GM23338 (cell line): ENCODE results near the gene NACAD. TPM values are rescaled to one million over a fixed set of nuclear protein-coding genes. Genes with fewer than 3 reads are reported as not detected.

Experiments
- ATAC-seq: fragments of 200-7000 bp; cut with Tn5 transposase; 3 replicates; pipeline ENCODE4 v1.9.1; 2020
- DNase-seq: peaks from one replicate; pipeline ENCODE4 v3.0.0-alpha.2; 2015; ENCODE audit warnings: low spot score
- H2AFZ ChIP-seq: fragments of 200-600 bp; sonication (generic); 2 replicates; pipeline ENCODE4 v1.8.0; 2016; ENCODE audit warnings: antibody characterized with exemption, mild to moderate bottlenecking, moderate library complexity
- H3F3A ChIP-seq: fragments of 200-600 bp; sonication (generic); replicated peaks from 2 replicates; pipeline ENCODE4 v1.8.0; 2017; ENCODE audit warnings: antibody characterized with exemption, mixed run types, low read depth
- H3K27ac ChIP-seq: fragments of 200-600 bp; sonication (generic); 2 replicates; pipeline ENCODE4 v1.6.1; 2016; ENCODE audit warnings: low read depth
- H3K27me3 ChIP-seq: fragments of 200-600 bp; sonication (generic); 2 replicates; pipeline ENCODE4 v1.8.0; 2016; ENCODE audit warnings: mild to moderate bottlenecking, mixed run types, moderate library complexity; ENCODE audit not compliant: insufficient read depth
- H3K36me3 ChIP-seq: fragments of 200-600 bp; sonication (generic); 2 replicates; pipeline ENCODE4 v1.8.0; 2016; ENCODE audit warnings: mild to moderate bottlenecking; ENCODE audit not compliant: insufficient read depth
- H3K4me1 ChIP-seq: fragments of 200-600 bp; sonication (generic); 2 replicates; pipeline ENCODE4 v1.8.0; 2016; ENCODE audit warnings: mild to moderate bottlenecking, moderate library complexity; ENCODE audit not compliant: insufficient read depth
- H3K4me2 ChIP-seq: fragments of 200-600 bp; sonication (generic); 2 replicates; pipeline ENCODE4 v1.7.1; 2017; ENCODE audit warnings: mixed run types
- H3K4me3 ChIP-seq: fragments of 200-600 bp; sonication (generic); 2 replicates; pipeline ENCODE4 v1.6.1; 2016; ENCODE audit warnings: mixed run types
- H3K79me2 ChIP-seq: fragments of 200-600 bp; sonication (generic); replicated peaks from 2 replicates; pipeline ENCODE4 v1.8.0; 2017; ENCODE audit warnings: mild to moderate bottlenecking; ENCODE audit not compliant: insufficient read depth
- H3K9me2 ChIP-seq: fragments of 200-600 bp; sonication (generic); 2 replicates; pipeline ENCODE4 v1.8.0; 2017; ENCODE audit not compliant: insufficient read depth
- H4K20me1 ChIP-seq: fragments of 200-600 bp; sonication (generic); replicated peaks from 2 replicates; pipeline ENCODE4 v1.8.0; 2017; ENCODE audit warnings: mild to moderate bottlenecking; ENCODE audit not compliant: insufficient read depth
- H3K27ac Mint-ChIP-seq: 2 replicates; pipeline ENCODE4 v1.8.0; 2020; ENCODE audit warnings: inconsistent platforms, mild to moderate bottlenecking, moderate library complexity, mixed read lengths
- H3K27me3 Mint-ChIP-seq: 3 replicates; pipeline ENCODE4 v1.8.0; 2022; ENCODE audit warnings: low read depth, mild to moderate bottlenecking, moderate library complexity, mixed read lengths, inconsistent platforms; ENCODE audit not compliant: insufficient read depth, poor library complexity
- H3K36me3 Mint-ChIP-seq: 3 replicates; pipeline ENCODE4 v1.8.0; 2021; ENCODE audit warnings: low read depth, mild to moderate bottlenecking, inconsistent platforms, moderate library complexity, mixed read lengths
- H3K4me1 Mint-ChIP-seq: 3 replicates; pipeline ENCODE4 v1.8.0; 2020; ENCODE audit warnings: mild to moderate bottlenecking, inconsistent platforms, mixed read lengths
- H3K4me3 Mint-ChIP-seq: 3 replicates; pipeline ENCODE4 v1.8.0; 2021; ENCODE audit warnings: moderate library complexity, mild to moderate bottlenecking, inconsistent platforms, mixed read lengths
- H3K9me3 Mint-ChIP-seq: 3 replicates; pipeline ENCODE4 v1.8.0; 2020; ENCODE audit warnings: moderate library complexity, mild to moderate bottlenecking, inconsistent platforms, mixed read lengths
- ETS1 ChIP-seq: IDR thresholded peaks from 2 replicates; pipeline ENCODE4 v1.6.1; 2016; ENCODE audit warnings: antibody characterized with exemption
- JUNB ChIP-seq: IDR thresholded peaks from one replicate; pipeline ENCODE4 v1.6.1; 2016; ENCODE audit warnings: antibody characterized with exemption; ENCODE audit not compliant: unreplicated experiment
- NANOG ChIP-seq: IDR thresholded peaks from 2 replicates; pipeline ENCODE4 v1.6.1; 2016; ENCODE audit warnings: antibody characterized with exemption, borderline replicate concordance
- POLR2AphosphoS5 ChIP-seq: IDR thresholded peaks from 2 replicates; pipeline ENCODE4 v1.6.1; 2016; ENCODE audit warnings: antibody characterized with exemption, low read depth
- STAT1 ChIP-seq: IDR thresholded peaks from one replicate; pipeline ENCODE4 v1.6.1; 2016; ENCODE audit warnings: antibody characterized with exemption; ENCODE audit not compliant: unreplicated experiment
- ZNF114 ChIP-seq: fragments of 250-450 bp; sonication (Bioruptor Pico); IDR thresholded peaks from 2 replicates; pipeline ENCODE4 v1.5.0; 2020; ENCODE audit warnings: mild to moderate bottlenecking, moderate library complexity
- ZNF331 ChIP-seq: fragments of 250-450 bp; sonication (Bioruptor Pico); IDR thresholded peaks from 2 replicates; pipeline ENCODE4 v1.5.0; 2020; ENCODE audit warnings: low read depth, mild to moderate bottlenecking, moderate library complexity
- ZNF462 ChIP-seq: fragments of 250-450 bp; sonication (Bioruptor Pico); IDR thresholded peaks from 2 replicates; pipeline ENCODE4 v1.5.0; 2020; ENCODE audit warnings: mild to moderate bottlenecking, moderate library complexity
- polyA plus RNA-seq: library from polyadenylated mRNA; unstranded; fragments of >200 nt; fragmentation: Nextera tagmentation; extraction: Ambion mirVana; gene quantifications from 2 replicates; pipeline ENCODE4 v1.2.1, GENCODE V29; 2016
- total RNA-seq: library from RNA; depleted of rRNA; stranded (reverse); fragments of >200 nt; shearing (Covaris generic); gene quantifications from 2 replicates; pipeline ENCODE4 v1.2.3, GENCODE V29; 2014

The NACAD gene
- total and polyA plus RNA-seq, 2 experiments from 2014 or later: 6.1 to 11.2 TPM

DNA sequence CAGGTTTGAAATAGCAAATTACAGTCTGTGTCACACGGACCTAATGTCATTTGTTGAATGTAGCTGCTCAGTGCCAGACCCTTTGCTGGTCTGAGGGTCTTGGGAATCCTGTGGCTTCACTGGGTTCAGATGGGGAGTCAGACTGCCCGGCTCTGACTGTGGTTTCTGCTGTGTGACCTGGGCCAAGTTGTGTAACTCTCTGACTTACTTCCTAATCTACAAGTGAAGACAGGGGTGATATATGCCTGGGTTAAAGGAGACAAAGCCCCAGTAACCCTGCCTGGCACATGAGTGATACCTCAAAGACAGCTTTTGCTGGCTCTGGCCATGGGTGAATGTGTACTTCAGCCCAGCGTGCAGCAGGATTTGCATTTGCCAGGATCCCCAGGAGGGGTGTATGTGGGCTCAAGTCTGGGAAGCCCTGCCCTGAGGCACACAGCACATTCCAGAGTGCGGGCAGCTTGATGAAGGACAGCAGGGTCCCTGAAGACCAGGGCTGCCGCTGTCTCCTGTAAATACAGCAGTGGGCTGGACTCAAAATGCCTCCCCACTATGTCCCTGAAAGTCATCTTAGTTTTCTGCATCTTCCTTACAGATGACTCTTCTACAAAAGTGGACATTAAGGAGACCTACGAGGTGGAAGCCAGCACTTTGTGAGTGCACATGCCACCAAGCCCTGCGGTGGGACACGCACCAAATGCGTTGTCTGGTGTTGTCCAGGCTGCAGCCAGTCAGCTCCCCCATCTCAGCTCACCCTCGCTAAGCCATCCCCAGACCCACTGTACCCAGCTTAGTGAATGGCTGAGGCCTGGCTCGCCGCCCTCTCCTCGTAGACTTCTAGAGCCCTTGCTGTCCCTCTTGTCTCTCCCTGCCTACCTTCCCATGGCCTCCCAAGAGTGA, 16.4 kb downstream of the NACAD start (continued):
- no peak for TF ChIP-seq ZNF462 (CRISPR knock-in tag)
- TF ChIP-seq ZNF331 (CRISPR knock-in tag): no peak
- TF ChIP-seq NANOG: no peak
- TF ChIP-seq ZNF114: no peak
- no peak for TF ChIP-seq POLR2AphosphoS5
- TF ChIP-seq JUNB: no peak
- TF ChIP-seq ETS1: no peak

DNA sequence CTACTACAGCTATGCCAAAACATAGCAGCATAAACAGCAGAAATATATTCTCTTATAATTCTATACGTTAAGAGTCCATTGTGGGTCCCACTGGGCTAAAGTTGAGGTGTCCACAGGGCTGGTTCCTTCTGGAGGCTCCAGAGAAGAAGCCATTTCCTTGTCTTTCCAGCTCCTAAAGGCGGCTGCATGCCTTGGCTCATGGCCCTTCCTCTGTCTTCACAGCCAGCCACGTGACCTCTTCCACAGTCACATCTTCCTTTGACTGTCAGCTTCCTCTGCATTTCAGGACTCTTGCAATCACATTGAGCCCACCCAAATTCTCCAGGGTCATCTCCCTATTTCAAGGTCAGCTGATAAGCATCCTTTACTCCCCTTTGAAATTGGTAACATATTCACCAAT, 17.2 kb downstream of the NACAD start:
- H3K4me1 ChIP-seq: no peaks in the 10 kb centered on the region
- H3K4me1 Mint-ChIP-seq: peaks cover 10% of the 10 kb centered on the region; the same call in 2 of the 3 replicates
- H3K4me3 Mint-ChIP-seq: no peak overlapping the region
- no peaks in the 10 kb centered on the region for H3K36me3 ChIP-seq
- no peaks in the 10 kb centered on the region for H3K9me3 Mint-ChIP-seq
- no peaks in the 10 kb centered on the region for H3F3A ChIP-seq
- H2AFZ ChIP-seq: no peak overlapping the region
- H3K27me3 Mint-ChIP-seq: peaks cover 6% of the 10 kb centered on the region
- H3K27ac ChIP-seq: no peak overlapping the region
- H3K27ac Mint-ChIP-seq: no peak overlapping the region
- TF ChIP-seq NANOG: no peak
- TF ChIP-seq ETS1: no peak
- TF ChIP-seq STAT1: no peak
- no peaks in the 10 kb centered on the region for H3K9me2 ChIP-seq
- no peak overlapping the region for H3K4me3 ChIP-seq
- DNase-seq: no peak
- no peaks in the 10 kb centered on the region for H3K79me2 ChIP-seq
- no peak for ATAC-seq
- peaks cover 15% of the 10 kb centered on the region; the same call in 2 of the 3 replicates for H3K36me3 Mint-ChIP-seq
- H4K20me1 ChIP-seq: no peaks in the 10 kb centered on the region; the same call in 1 of the 2 replicates
- no peaks in the 10 kb centered on the region for H3K27me3 ChIP-seq
- H3K4me2 ChIP-seq: no peak overlapping the region
